HEK293 (cell line): ENCODE results near the gene LAG3.

Experiments
- ATF2 ChIP-seq: fragments of 450-650 bp; formaldehyde crosslinking; IDR thresholded peaks from 2 replicates; pipeline ENCODE4 v1.5.1; 2016; ENCODE audit warnings: missing biosample characterization, missing genetic modification characterization, low read depth
- KLF8 ChIP-seq: fragments of 450-650 bp; formaldehyde crosslinking; IDR thresholded peaks from 2 replicates; pipeline ENCODE4 v1.5.1; 2016; ENCODE audit warnings: missing biosample characterization, missing genetic modification characterization
- KLF9 ChIP-seq: fragments of 450-650 bp; formaldehyde crosslinking; IDR thresholded peaks from 2 replicates; pipeline ENCODE4 v1.5.1; 2016; ENCODE audit warnings: missing biosample characterization, missing genetic modification characterization, low read depth
- MEIS1 ChIP-seq: sonication (generic); formaldehyde crosslinking; IDR thresholded peaks from 2 replicates; pipeline ENCODE4 v1.8.1; 2022; ENCODE audit warnings: missing genetic modification reagents, mild to moderate bottlenecking, borderline replicate concordance
- OVOL3 ChIP-seq: fragments of 450-650 bp; formaldehyde crosslinking; IDR thresholded peaks from 2 replicates; pipeline ENCODE4 v1.5.1; 2016; ENCODE audit warnings: missing biosample characterization, missing genetic modification characterization
- TCF7L2 ChIP-seq: IDR thresholded peaks from 2 replicates; pipeline ENCODE4 v1.6.1; 2011; ENCODE audit warnings: low read depth, mild to moderate bottlenecking, inconsistent platforms, low read length, moderate library complexity, borderline replicate concordance
- YY1 ChIP-seq: fragments of 450-650 bp; formaldehyde crosslinking; IDR thresholded peaks from 2 replicates; pipeline ENCODE4 v1.5.1; 2018; ENCODE audit warnings: missing biosample characterization, missing genetic modification characterization
- ZBTB26 ChIP-seq: fragments of 450-650 bp; formaldehyde crosslinking; optimal IDR thresholded peaks from 2 replicates; pipeline ENCODE3; 2016; ENCODE audit warnings: missing biosample characterization, mild to moderate bottlenecking, missing genetic modification characterization
- ZFP3 ChIP-seq: fragments of 450-650 bp; formaldehyde crosslinking; IDR thresholded peaks from 2 replicates; pipeline ENCODE4 v1.5.1; 2016; ENCODE audit warnings: low read depth, missing biosample characterization, missing genetic modification characterization
- ZNF10 ChIP-seq: fragments of 450-650 bp; formaldehyde crosslinking; IDR thresholded peaks from 2 replicates; pipeline ENCODE4 v1.5.1; 2017; ENCODE audit warnings: missing biosample characterization, missing genetic modification characterization
- ZNF112 ChIP-seq: fragments of 450-650 bp; formaldehyde crosslinking; IDR thresholded peaks from 2 replicates; pipeline ENCODE4 v1.5.0; 2017; ENCODE audit warnings: missing biosample characterization, missing genetic modification characterization
- ZNF121 ChIP-seq: fragments of 450-650 bp; formaldehyde crosslinking; IDR thresholded peaks from 2 replicates; pipeline ENCODE4 v1.5.1; 2016; ENCODE audit warnings: missing biosample characterization, missing genetic modification characterization
- ZNF140 ChIP-seq: fragments of 450-650 bp; formaldehyde crosslinking; IDR thresholded peaks from 2 replicates; pipeline ENCODE4 v1.5.1; 2016; ENCODE audit warnings: missing biosample characterization, missing genetic modification characterization
- ZNF146 ChIP-seq: fragments of 450-650 bp; formaldehyde crosslinking; IDR thresholded peaks from 2 replicates; pipeline ENCODE4 v1.5.1; 2016; ENCODE audit warnings: missing biosample characterization, missing genetic modification characterization
- ZNF174 ChIP-seq: fragments of 450-650 bp; formaldehyde crosslinking; IDR thresholded peaks from 2 replicates; pipeline ENCODE4 v1.5.0; 2017; ENCODE audit warnings: missing biosample characterization, mild to moderate bottlenecking, missing genetic modification characterization
- ZNF292 ChIP-seq: fragments of 450-650 bp; formaldehyde crosslinking; IDR thresholded peaks from 2 replicates; pipeline ENCODE4 v1.5.1; 2016; ENCODE audit warnings: low read depth, missing biosample characterization, missing genetic modification characterization, borderline replicate concordance
- ZNF311 ChIP-seq: fragments of 450-650 bp; formaldehyde crosslinking; IDR thresholded peaks from 2 replicates; pipeline ENCODE4 v1.5.1; 2017; ENCODE audit warnings: missing biosample characterization, missing genetic modification characterization, borderline replicate concordance
- ZNF350 ChIP-seq: fragments of 450-650 bp; formaldehyde crosslinking; IDR thresholded peaks from 2 replicates; pipeline ENCODE4 v1.5.0; 2017; ENCODE audit warnings: missing biosample characterization, mild to moderate bottlenecking, missing genetic modification characterization
- ZNF394 ChIP-seq: fragments of 450-650 bp; formaldehyde crosslinking; IDR thresholded peaks from 2 replicates; pipeline ENCODE4 v1.5.1; 2016; ENCODE audit warnings: missing biosample characterization, missing genetic modification characterization, mild to moderate bottlenecking, moderate library complexity, borderline replicate concordance
- ZNF433 ChIP-seq: fragments of 450-650 bp; formaldehyde crosslinking; IDR thresholded peaks from 2 replicates; pipeline ENCODE4 v1.5.1; 2016; ENCODE audit warnings: missing biosample characterization, missing genetic modification characterization, low read depth
- ZNF473 ChIP-seq: fragments of 450-650 bp; formaldehyde crosslinking; IDR thresholded peaks from 2 replicates; pipeline ENCODE4 v1.5.1; 2017; ENCODE audit warnings: missing biosample characterization, missing genetic modification characterization
- ZNF48 ChIP-seq: fragments of 450-650 bp; formaldehyde crosslinking; IDR thresholded peaks from 2 replicates; pipeline ENCODE4 v1.5.1; 2016; ENCODE audit warnings: missing biosample characterization, missing genetic modification characterization
- ZNF530 ChIP-seq: fragments of 450-650 bp; formaldehyde crosslinking; IDR thresholded peaks from 2 replicates; pipeline ENCODE4 v1.5.1; 2016; ENCODE audit warnings: low read depth, missing biosample characterization, missing genetic modification characterization
- ZNF621 ChIP-seq: fragments of 450-650 bp; formaldehyde crosslinking; IDR thresholded peaks from 2 replicates; pipeline ENCODE4 v1.5.1; 2017; ENCODE audit warnings: missing biosample characterization, missing genetic modification characterization
- ZNF624 ChIP-seq: fragments of 450-650 bp; formaldehyde crosslinking; IDR thresholded peaks from 2 replicates; pipeline ENCODE4 v1.5.1; 2017; ENCODE audit warnings: missing biosample characterization, missing genetic modification characterization
- ZNF626 ChIP-seq: fragments of 450-650 bp; sonication (Bioruptor Pico); formaldehyde crosslinking; IDR thresholded peaks from 2 replicates; pipeline ENCODE4 v1.5.1; 2018; ENCODE audit warnings: missing biosample characterization, missing genetic modification characterization, inconsistent platforms
- ZNF768 ChIP-seq: fragments of 450-650 bp; formaldehyde crosslinking; IDR thresholded peaks from 2 replicates; pipeline ENCODE4 v1.5.1; 2018; ENCODE audit warnings: missing biosample characterization, mild to moderate bottlenecking, missing genetic modification characterization
- ZNF776 ChIP-seq: fragments of 450-650 bp; formaldehyde crosslinking; IDR thresholded peaks from 2 replicates; pipeline ENCODE4 v1.5.0; 2017; ENCODE audit warnings: missing biosample characterization, missing genetic modification characterization, borderline replicate concordance
- TF ChIP-seq, protein P1 (sequence below): fragments of 450-650 bp; IDR thresholded peaks from 2 replicates; pipeline ENCODE4 v1.5.1; 2018; ENCODE audit warnings: missing biosample characterization, missing genetic modification characterization
- TF ChIP-seq, protein P2 (sequence below): fragments of 450-650 bp; formaldehyde crosslinking; IDR thresholded peaks from 2 replicates; pipeline ENCODE4 v1.5.1; 2016; ENCODE audit warnings: missing biosample characterization, missing genetic modification characterization
- TF ChIP-seq, protein P3 (sequence below): fragments of 450-650 bp; formaldehyde crosslinking; IDR thresholded peaks from 2 replicates; pipeline ENCODE4 v1.5.1; 2016; ENCODE audit warnings: missing biosample characterization, missing genetic modification characterization
- TF ChIP-seq, protein P4 (sequence below): fragments of 450-650 bp; IDR thresholded peaks from 2 replicates; pipeline ENCODE4 v1.5.1; 2018; ENCODE audit warnings: missing biosample characterization, mild to moderate bottlenecking, missing genetic modification characterization

Gene LAG3

DNA sequence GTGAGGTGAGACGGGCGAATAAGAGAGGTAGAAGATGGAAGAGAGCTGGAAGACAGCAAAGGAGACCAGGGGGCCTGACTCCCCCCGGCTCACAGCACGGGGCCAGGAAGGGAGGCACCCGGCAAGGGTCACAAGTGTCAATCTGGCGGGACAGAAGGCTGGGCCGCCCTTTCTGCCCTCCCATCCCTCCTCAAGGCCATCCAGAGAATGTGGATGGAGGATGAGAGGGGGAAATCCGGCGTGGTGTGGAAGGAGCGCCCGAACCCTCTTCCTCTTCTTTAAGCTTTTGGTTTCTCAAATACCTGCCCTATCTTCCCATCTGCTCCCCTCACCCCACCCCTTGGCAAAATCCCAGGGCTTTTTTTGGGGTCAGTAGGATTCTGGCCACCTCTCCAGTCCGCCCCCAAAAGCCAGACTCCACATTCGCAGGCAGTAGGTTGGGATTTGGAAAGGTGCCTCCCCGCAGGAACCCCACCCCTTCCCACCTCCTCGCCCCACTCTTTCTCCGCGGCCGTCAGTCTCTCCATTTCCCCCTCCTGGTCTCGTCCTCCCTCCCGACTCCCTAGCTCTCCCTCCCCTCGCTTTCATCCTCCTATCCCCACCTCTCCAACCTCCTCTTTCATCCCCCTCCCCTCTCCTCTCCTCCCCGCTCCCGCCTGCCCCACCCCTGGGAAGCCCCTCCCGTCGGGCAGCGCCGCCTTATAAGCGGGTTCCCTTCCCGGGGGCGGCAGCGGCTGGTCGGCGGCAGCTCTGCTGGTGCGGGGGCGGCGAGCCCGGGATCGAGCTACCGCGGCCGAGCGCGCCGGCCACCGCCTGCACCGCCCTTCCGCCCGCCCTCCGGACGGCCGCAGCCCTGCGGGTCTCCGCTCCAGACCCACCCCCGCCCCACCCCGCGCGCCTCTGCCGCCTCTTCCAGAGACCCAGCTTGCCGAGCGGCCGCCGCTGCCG is 6.4 kb upstream of the LAG3 start, which contains the start of gene PTMS (continued):
- TF ChIP-seq, protein P1, sequence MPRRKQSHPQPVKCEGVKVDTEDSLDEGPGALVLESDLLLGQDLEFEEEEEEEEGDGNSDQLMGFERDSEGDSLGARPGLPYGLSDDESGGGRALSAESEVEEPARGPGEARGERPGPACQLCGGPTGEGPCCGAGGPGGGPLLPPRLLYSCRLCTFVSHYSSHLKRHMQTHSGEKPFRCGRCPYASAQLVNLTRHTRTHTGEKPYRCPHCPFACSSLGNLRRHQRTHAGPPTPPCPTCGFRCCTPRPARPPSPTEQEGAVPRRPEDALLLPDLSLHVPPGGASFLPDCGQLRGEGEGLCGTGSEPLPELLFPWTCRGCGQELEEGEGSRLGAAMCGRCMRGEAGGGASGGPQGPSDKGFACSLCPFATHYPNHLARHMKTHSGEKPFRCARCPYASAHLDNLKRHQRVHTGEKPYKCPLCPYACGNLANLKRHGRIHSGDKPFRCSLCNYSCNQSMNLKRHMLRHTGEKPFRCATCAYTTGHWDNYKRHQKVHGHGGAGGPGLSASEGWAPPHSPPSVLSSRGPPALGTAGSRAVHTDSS = no peak
- TF ChIP-seq, protein P2, sequence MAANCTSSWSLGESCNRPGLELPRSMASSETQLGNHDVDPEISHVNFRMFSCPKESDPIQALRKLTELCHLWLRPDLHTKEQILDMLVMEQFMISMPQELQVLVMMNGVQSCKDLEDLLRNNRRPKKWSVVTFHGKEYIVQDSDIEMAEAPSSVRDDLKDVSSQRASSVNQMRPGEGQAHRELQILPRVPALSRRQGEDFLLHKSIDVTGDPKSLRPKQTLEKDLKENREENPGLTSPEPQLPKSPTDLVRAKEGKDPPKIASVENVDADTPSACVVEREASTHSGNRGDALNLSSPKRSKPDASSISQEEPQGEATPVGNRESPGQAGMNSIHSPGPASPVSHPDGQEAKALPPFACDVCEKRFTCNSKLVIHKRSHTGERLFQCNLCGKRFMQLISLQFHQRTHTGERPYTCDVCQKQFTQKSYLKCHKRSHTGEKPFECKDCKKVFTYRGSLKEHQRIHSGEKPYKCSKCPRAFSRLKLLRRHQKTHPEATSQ (tag by site-specific recombination) = peak; percentile 92
- TF ChIP-seq, protein P3, sequence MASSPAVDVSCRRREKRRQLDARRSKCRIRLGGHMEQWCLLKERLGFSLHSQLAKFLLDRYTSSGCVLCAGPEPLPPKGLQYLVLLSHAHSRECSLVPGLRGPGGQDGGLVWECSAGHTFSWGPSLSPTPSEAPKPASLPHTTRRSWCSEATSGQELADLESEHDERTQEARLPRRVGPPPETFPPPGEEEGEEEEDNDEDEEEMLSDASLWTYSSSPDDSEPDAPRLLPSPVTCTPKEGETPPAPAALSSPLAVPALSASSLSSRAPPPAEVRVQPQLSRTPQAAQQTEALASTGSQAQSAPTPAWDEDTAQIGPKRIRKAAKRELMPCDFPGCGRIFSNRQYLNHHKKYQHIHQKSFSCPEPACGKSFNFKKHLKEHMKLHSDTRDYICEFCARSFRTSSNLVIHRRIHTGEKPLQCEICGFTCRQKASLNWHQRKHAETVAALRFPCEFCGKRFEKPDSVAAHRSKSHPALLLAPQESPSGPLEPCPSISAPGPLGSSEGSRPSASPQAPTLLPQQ (tag by site-specific recombination) = peak; percentile 77
- TF ChIP-seq ZNF174 (tag by site-specific recombination) = no peak
- no peak for TF ChIP-seq ZNF350
- TF ChIP-seq OVOL3 (tag by site-specific recombination) = no peak
- no peak for TF ChIP-seq ZNF112 (tag by site-specific recombination)
- TF ChIP-seq ZNF530 = no peak
- TF ChIP-seq KLF8 = peak; percentile 99
- no peak for TF ChIP-seq TCF7L2
- TF ChIP-seq ZNF776 = no peak
- no peak for TF ChIP-seq ZNF48
- TF ChIP-seq ZNF624 = no peak
- TF ChIP-seq YY1 (tag by site-specific recombination) = no peak
- TF ChIP-seq ZNF10 (tag by site-specific recombination) = no peak; the same call in 1 of the 2 replicates
- TF ChIP-seq, protein P4, sequence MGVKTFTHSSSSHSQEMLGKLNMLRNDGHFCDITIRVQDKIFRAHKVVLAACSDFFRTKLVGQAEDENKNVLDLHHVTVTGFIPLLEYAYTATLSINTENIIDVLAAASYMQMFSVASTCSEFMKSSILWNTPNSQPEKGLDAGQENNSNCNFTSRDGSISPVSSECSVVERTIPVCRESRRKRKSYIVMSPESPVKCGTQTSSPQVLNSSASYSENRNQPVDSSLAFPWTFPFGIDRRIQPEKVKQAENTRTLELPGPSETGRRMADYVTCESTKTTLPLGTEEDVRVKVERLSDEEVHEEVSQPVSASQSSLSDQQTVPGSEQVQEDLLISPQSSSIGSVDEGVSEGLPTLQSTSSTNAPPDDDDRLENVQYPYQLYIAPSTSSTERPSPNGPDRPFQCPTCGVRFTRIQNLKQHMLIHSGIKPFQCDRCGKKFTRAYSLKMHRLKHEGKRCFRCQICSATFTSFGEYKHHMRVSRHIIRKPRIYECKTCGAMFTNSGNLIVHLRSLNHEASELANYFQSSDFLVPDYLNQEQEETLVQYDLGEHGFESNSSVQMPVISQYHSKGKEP (tag by site-specific recombination) = no peak
- TF ChIP-seq ZNF394 = peak; percentile 27; the same call in 1 of the 2 replicates
- TF ChIP-seq ZNF473 (tag by site-specific recombination) = no peak
- no peak for TF ChIP-seq ZNF292
- TF ChIP-seq ZNF768 (tag by site-specific recombination) = no peak
- TF ChIP-seq KLF9 (tag by site-specific recombination) = peak; percentile 74
- TF ChIP-seq ZNF146 = peak; percentile 6
- no peak for TF ChIP-seq ZNF121 (tag by site-specific recombination)
- no peak for TF ChIP-seq ZNF311 (tag by site-specific recombination)
- no peak for TF ChIP-seq ZNF626 (tag by site-specific recombination)
- TF ChIP-seq ZNF140 (tag by site-specific recombination) = no peak
- no peak for TF ChIP-seq ZNF621 (tag by site-specific recombination)
- TF ChIP-seq ZNF433 (tag by site-specific recombination) = no peak
- no peak for TF ChIP-seq ATF2 (tag by site-specific recombination)
- no peak for TF ChIP-seq ZFP3 (tag by site-specific recombination)
- peak; percentile 80 for TF ChIP-seq ZBTB26 (tag by site-specific recombination)
- no peak for TF ChIP-seq MEIS1 (CRISPR knock-in tag)
